Neural cell (in vitro differentiated cells): ENCODE results near the gene ITGA4. TPM values are rescaled to one million over a fixed set of nuclear protein-coding genes. Genes with fewer than 3 reads are reported as not detected.

Experiments used
- H2AFZ ChIP-seq: fragments of 200-600, 300-800 bp; sonication (generic), shearing (Covaris generic); 2 replicates; pipeline ENCODE4 v1.6.0; 2014; ENCODE audit warnings: low read depth, mild to moderate bottlenecking, antibody characterized with exemption, low read length, moderate library complexity
- H3F3A ChIP-seq: fragments of 200-600 bp; shearing (Covaris generic); 2 replicates; pipeline ENCODE4 v1.6.1; 2016; ENCODE audit warnings: mild to moderate bottlenecking, moderate library complexity, mixed read lengths, antibody characterized with exemption, low read length; ENCODE audit not compliant: insufficient read depth, poor library complexity, severe bottlenecking
- H3K27ac ChIP-seq: fragments of 200-600, 300-800 bp; sonication (generic), shearing (Covaris generic); 2 replicates; pipeline ENCODE4 v1.5.1; 2014; ENCODE audit warnings: mild to moderate bottlenecking, low read length, moderate library complexity
- H3K27me3 ChIP-seq: fragments of 300-800, 200-600 bp; sonication (generic), shearing (Covaris generic); 2 replicates; pipeline ENCODE4 v1.6.0; 2014; ENCODE audit warnings: mild to moderate bottlenecking, low read depth, low read length, moderate library complexity; ENCODE audit not compliant: insufficient read depth
- H3K36me3 ChIP-seq: fragments of 300-800, 200-600 bp; sonication (generic), shearing (Covaris generic); 2 replicates; pipeline ENCODE4 v1.5.1; 2014; ENCODE audit warnings: mild to moderate bottlenecking, antibody characterized with exemption, low read length, moderate library complexity; ENCODE audit not compliant: insufficient read depth
- H3K4me2 ChIP-seq: fragments of 300-800, 200-600 bp; sonication (generic), shearing (Covaris generic); 2 replicates; pipeline ENCODE4 v1.6.0; 2014; ENCODE audit warnings: mild to moderate bottlenecking, low read length
- H3K4me3 ChIP-seq: fragments of 300-800, 200-600 bp; sonication (generic), shearing (Covaris generic); 2 replicates; pipeline ENCODE4 v1.5.1; 2014; ENCODE audit warnings: mild to moderate bottlenecking, low read length, moderate library complexity
- H3K79me2 ChIP-seq: fragments of 200-600 bp; shearing (Covaris generic); replicated peaks from 2 replicates; pipeline ENCODE4 v1.6.0; 2014; ENCODE audit warnings: mild to moderate bottlenecking, low read length, moderate library complexity; ENCODE audit not compliant: insufficient read depth
- H3K9ac ChIP-seq: fragments of 300-800, 200-600 bp; sonication (generic), shearing (Covaris generic); 2 replicates; pipeline ENCODE4 v1.6.1; 2016; ENCODE audit warnings: mild to moderate bottlenecking, low read length, mixed read lengths
- H3K9me2 ChIP-seq: fragments of 200-600 bp; shearing (Covaris generic); 2 replicates; pipeline ENCODE4 v1.6.1; 2016; ENCODE audit warnings: mild to moderate bottlenecking, low read length, mixed read lengths; ENCODE audit not compliant: insufficient read depth
- H3K9me3 ChIP-seq: fragments of 200-600, 300-800 bp; sonication (generic), shearing (Covaris generic); 2 replicates; pipeline ENCODE4 v1.6.1; 2016; ENCODE audit warnings: mild to moderate bottlenecking, mixed run types, low read length, moderate library complexity, mixed read lengths
- H4K20me1 ChIP-seq: fragments of 200-600 bp; shearing (Covaris generic); 2 replicates; pipeline ENCODE4 v1.6.1; 2016; ENCODE audit warnings: mild to moderate bottlenecking, mixed run types; ENCODE audit not compliant: insufficient read depth
- EP300 ChIP-seq: fragments of 450-650 bp; conservative IDR thresholded peaks from 2 replicates; pipeline ENCODE4 v1.6.1; 2014; ENCODE audit warnings: antibody characterized with exemption, mild to moderate bottlenecking, moderate library complexity; ENCODE audit not compliant: poor library complexity, severe bottlenecking
- EZH2 ChIP-seq: fragments of 200-600, 300-800 bp; shearing (Covaris generic), sonication (generic); IDR thresholded peaks from 2 replicates; pipeline ENCODE4 v1.6.1; 2014; ENCODE audit warnings: antibody characterized with exemption, low read length, borderline replicate concordance, mild to moderate bottlenecking; ENCODE audit not compliant: insufficient read depth, poor library complexity, severe bottlenecking
- MXI1 ChIP-seq: fragments of 450-650 bp; conservative IDR thresholded peaks from 2 replicates; pipeline ENCODE4 v1.6.1; 2014; ENCODE audit warnings: antibody characterized with exemption, mild to moderate bottlenecking; ENCODE audit not compliant: poor library complexity, severe bottlenecking
- POLR2AphosphoS5 ChIP-seq: IDR thresholded peaks from 2 replicates; pipeline ENCODE4 v1.6.1; 2012
- RAD21 ChIP-seq: fragments of 450-650 bp; conservative IDR thresholded peaks from 2 replicates; pipeline ENCODE4 v1.6.1; 2014; ENCODE audit warnings: antibody characterized with exemption, mild to moderate bottlenecking, moderate library complexity
- SMC3 ChIP-seq: fragments of 450-650 bp; conservative IDR thresholded peaks from 2 replicates; pipeline ENCODE4 v1.6.1; 2014; ENCODE audit warnings: antibody characterized with exemption, mild to moderate bottlenecking, moderate library complexity; ENCODE audit not compliant: poor library complexity
- TAF1 ChIP-seq: IDR thresholded peaks from 2 replicates; pipeline ENCODE4 v1.6.1; 2012; ENCODE audit warnings: low read depth
- polyA plus RNA-seq: library from polyadenylated mRNA; depleted of rRNA; stranded (reverse); fragments of >200 nt; gene quantifications from 2 replicates; pipeline ENCODE4 v1.2.3, GENCODE V29; 2014
- TF ChIP-seq, protein P1 (sequence below): fragments of 450-650 bp; IDR thresholded peaks from 2 replicates; pipeline ENCODE4 v1.5.1; 2014; ENCODE audit warnings: antibody characterized with exemption, mild to moderate bottlenecking, moderate library complexity; ENCODE audit not compliant: poor library complexity, severe bottlenecking
- TF ChIP-seq, protein P2 (sequence below): IDR thresholded peaks from 2 replicates; pipeline ENCODE4 v1.6.1; 2012; ENCODE audit warnings: borderline replicate concordance

ITGA4 gene
- polyA plus RNA-seq, 1 donor from 2014 or later = 0.40 TPM

DNA sequence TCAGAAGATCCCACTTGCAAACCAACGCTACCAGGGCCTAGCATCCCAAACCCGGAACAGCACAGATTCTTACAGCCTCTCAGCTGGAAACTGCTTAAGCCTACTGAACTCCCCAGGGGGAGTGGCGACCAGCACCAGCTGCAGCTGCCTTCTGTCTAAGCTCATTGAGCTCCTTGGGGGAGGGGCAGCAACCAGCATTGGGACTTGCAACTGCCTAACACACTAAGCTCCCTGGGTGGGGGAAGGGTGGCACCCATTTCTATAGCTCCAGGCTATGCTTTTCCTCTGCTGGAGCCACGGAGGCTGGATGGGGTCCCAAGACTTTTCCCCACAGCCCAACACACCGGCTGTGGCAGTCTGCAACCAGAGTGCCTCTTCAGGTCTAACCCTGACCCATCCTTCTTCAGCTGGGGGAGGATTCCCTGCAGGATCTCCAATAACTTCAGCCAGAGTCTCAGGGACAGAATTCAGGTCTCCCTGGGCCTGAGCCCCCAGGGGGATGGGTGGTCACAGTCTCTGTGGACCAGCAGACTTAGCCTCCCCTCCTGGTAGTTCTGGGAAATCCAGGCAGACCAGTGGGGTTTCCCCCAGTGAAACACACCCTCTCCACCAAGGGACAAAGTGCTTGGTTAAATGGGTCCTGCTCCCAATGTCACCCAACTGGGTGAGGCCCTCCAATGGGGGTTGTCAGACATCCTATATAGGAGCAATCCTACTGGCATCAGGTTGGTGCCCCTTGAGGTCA lies 45.9 kb upstream of the ITGA4 start:
- H3K36me3 ChIP-seq = no peaks in the 10 kb centered on the region
- H4K20me1 ChIP-seq = no peaks in the 10 kb centered on the region
- H3K4me2 ChIP-seq = no peak overlapping the region
- TF ChIP-seq, protein P1, sequence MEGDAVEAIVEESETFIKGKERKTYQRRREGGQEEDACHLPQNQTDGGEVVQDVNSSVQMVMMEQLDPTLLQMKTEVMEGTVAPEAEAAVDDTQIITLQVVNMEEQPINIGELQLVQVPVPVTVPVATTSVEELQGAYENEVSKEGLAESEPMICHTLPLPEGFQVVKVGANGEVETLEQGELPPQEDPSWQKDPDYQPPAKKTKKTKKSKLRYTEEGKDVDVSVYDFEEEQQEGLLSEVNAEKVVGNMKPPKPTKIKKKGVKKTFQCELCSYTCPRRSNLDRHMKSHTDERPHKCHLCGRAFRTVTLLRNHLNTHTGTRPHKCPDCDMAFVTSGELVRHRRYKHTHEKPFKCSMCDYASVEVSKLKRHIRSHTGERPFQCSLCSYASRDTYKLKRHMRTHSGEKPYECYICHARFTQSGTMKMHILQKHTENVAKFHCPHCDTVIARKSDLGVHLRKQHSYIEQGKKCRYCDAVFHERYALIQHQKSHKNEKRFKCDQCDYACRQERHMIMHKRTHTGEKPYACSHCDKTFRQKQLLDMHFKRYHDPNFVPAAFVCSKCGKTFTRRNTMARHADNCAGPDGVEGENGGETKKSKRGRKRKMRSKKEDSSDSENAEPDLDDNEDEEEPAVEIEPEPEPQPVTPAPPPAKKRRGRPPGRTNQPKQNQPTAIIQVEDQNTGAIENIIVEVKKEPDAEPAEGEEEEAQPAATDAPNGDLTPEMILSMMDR = no peak
- no peak for TF ChIP-seq EP300
- TF ChIP-seq, protein P2, sequence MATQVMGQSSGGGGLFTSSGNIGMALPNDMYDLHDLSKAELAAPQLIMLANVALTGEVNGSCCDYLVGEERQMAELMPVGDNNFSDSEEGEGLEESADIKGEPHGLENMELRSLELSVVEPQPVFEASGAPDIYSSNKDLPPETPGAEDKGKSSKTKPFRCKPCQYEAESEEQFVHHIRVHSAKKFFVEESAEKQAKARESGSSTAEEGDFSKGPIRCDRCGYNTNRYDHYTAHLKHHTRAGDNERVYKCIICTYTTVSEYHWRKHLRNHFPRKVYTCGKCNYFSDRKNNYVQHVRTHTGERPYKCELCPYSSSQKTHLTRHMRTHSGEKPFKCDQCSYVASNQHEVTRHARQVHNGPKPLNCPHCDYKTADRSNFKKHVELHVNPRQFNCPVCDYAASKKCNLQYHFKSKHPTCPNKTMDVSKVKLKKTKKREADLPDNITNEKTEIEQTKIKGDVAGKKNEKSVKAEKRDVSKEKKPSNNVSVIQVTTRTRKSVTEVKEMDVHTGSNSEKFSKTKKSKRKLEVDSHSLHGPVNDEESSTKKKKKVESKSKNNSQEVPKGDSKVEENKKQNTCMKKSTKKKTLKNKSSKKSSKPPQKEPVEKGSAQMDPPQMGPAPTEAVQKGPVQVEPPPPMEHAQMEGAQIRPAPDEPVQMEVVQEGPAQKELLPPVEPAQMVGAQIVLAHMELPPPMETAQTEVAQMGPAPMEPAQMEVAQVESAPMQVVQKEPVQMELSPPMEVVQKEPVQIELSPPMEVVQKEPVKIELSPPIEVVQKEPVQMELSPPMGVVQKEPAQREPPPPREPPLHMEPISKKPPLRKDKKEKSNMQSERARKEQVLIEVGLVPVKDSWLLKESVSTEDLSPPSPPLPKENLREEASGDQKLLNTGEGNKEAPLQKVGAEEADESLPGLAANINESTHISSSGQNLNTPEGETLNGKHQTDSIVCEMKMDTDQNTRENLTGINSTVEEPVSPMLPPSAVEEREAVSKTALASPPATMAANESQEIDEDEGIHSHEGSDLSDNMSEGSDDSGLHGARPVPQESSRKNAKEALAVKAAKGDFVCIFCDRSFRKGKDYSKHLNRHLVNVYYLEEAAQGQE = no peak
- TF ChIP-seq MXI1 = no peak
- TF ChIP-seq SMC3 = no peak
- TF ChIP-seq TAF1 = no peak
- no peak for TF ChIP-seq RAD21
- TF ChIP-seq EZH2 = no peak
- TF ChIP-seq POLR2AphosphoS5 = no peak
- H3K27ac ChIP-seq = no peak overlapping the region
- no peaks in the 10 kb centered on the region for H3K27me3 ChIP-seq
- H3K79me2 ChIP-seq = no peaks in the 10 kb centered on the region
- H3K9ac ChIP-seq = no peak overlapping the region
- no peaks in the 10 kb centered on the region for H3K9me3 ChIP-seq
- H3F3A ChIP-seq = no peaks in the 10 kb centered on the region
- no peak overlapping the region for H2AFZ ChIP-seq
- no peaks in the 10 kb centered on the region for H3K9me2 ChIP-seq
- no peak overlapping the region for H3K4me3 ChIP-seq

DNA sequence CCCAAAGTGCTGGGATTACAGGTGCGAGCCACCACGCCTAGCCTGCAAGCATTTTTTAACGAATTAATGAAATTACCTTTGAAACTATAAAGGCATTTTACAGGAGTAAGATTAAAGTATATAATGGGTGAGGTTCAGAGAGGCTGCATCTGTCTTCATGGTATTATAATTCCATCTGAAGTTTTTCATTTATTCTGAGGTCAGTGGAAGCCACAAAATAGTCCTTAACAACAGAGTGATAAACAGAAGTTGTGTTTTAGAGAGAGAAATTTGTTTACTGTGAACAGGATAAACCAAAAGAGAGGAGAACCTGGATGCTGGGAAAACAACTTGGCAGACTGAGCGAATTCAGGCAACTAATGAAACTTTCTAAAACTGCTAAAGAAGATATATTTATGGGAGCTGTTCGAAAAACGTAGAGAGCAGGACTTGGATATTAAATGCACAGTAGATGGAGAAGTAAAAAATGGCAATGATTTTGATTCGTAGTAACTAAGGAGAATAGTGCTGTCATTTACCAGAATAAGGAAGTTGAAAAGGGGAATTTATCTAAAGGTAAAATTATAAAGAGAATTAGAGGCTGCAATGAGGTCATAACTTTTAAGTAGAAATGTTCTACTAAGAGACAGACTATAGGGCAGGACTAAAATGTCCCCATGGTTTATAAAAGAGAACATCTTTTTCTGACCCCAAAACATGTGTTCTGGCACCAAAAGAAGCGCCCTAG lies 37.9 kb upstream of the ITGA4 start:
- Histone ChIP-seq H3K27ac (no peak overlapping the region), H3K79me2 (no peaks in the 10 kb centered on the region), H3K36me3 (no peaks in the 10 kb centered on the region), H3K27me3 (no peaks in the 10 kb centered on the region), H3K4me3 (no peak overlapping the region), H3F3A (no peaks in the 10 kb centered on the region), H3K9me3 (no peaks in the 10 kb centered on the region), H3K9me2 (no peaks in the 10 kb centered on the region), H3K4me2 (no peak overlapping the region), H2AFZ (no peak overlapping the region), H4K20me1 (no peaks in the 10 kb centered on the region), H3K9ac (no peak overlapping the region)
- no peak for TF ChIP-seq POLR2AphosphoS5
- no peak for TF ChIP-seq MXI1
- TF ChIP-seq EZH2 = no peak
- TF ChIP-seq RAD21 = no peak
- TF ChIP-seq EP300 = no peak
- TF ChIP-seq TAF1 = no peak
- TF ChIP-seq, protein P2 = no peak
